PC-9 (cell line): Measurements from ENCODE around the gene CTNNA1. TPM values are rescaled to one million over a fixed set of nuclear protein-coding genes. Genes with fewer than 3 reads are reported as not detected.

ENCODE experiments used
- BruUV-seq: library from RNA; stranded (reverse); fragments of 400-500 nt; replicated peaks from 2 replicates; lab custom pipeline; 2021; lab: Mats Ljungman, UMichigan
- CTCF ChIA-PET: fragments of 300-600 bp; sonication (Branson Sonifier 250); formaldehyde crosslinking; loops from one replicate; lab custom pipeline; 2022; ENCODE audit warnings: antibody characterized with exemption; lab: Charles Lee
- POLR2A ChIA-PET: fragments of 300-600 bp; sonication (Branson Sonifier 250); formaldehyde crosslinking; loops from one replicate; lab custom pipeline; 2022; ENCODE audit warnings: antibody characterized with exemption; ENCODE audit not compliant: unreplicated experiment; lab: Charles Lee
- DNase-seq, 2 experiments: peaks; one replicate each; pipeline versions ENCODE4 v3.0.0 to v3.0.0-alpha.2; 2015 to 2022; ENCODE audit warnings: mixed read lengths in 1 of 2
- H2AFZ ChIP-seq: fragments of 200-600 bp; sonication (generic); 2 replicates; pipeline ENCODE4 v1.8.1; 2017; ENCODE audit warnings: antibody characterized with exemption
- H3F3A ChIP-seq: fragments of 200-600 bp; sonication (generic); 2 replicates; pipeline ENCODE4 v1.8.1; 2017; ENCODE audit warnings: antibody characterized with exemption, mild to moderate bottlenecking, low read depth; ENCODE audit not compliant: insufficient read depth
- H3K27ac ChIP-seq: fragments of 200-600 bp; sonication (generic); 2 replicates; pipeline ENCODE4 v1.6.1; 2016; ENCODE audit warnings: mixed run types
- H3K27me3 ChIP-seq: fragments of 200-600 bp; sonication (generic); 2 replicates; pipeline ENCODE4 v1.6.1; 2016; ENCODE audit warnings: low read depth, mixed run types; ENCODE audit not compliant: insufficient read depth
- H3K36me3 ChIP-seq: fragments of 200-600 bp; sonication (generic); 2 replicates; pipeline ENCODE4 v1.6.1; 2016; ENCODE audit warnings: low read depth, mixed run types
- H3K4me1 ChIP-seq: fragments of 200-600 bp; sonication (generic); replicated peaks from 2 replicates; pipeline ENCODE4 v1.6.1; 2016; ENCODE audit warnings: mixed run types; ENCODE audit not compliant: insufficient read depth
- H3K4me2 ChIP-seq: fragments of 200-600 bp; sonication (generic); 2 replicates; pipeline ENCODE4 v1.6.1; 2017; ENCODE audit warnings: mixed run types
- H3K4me3 ChIP-seq: fragments of 200-600 bp; sonication (generic); 2 replicates; pipeline ENCODE4 v1.6.1; 2016; ENCODE audit warnings: mixed run types
- H3K79me2 ChIP-seq: fragments of 200-600 bp; sonication (generic); 2 replicates; pipeline ENCODE4 v1.6.1; 2017; ENCODE audit warnings: low read depth, mixed run types
- H3K9me2 ChIP-seq: fragments of 200-600 bp; sonication (generic); 2 replicates; pipeline ENCODE4 v1.8.1; 2017; ENCODE audit warnings: mild to moderate bottlenecking; ENCODE audit not compliant: insufficient read depth
- H3K9me3 ChIP-seq: fragments of 200-600 bp; sonication (generic); 2 replicates; pipeline ENCODE4 v1.8.1; 2016; ENCODE audit warnings: low read depth; ENCODE audit not compliant: insufficient read depth
- H4K20me1 ChIP-seq: fragments of 200-600 bp; sonication (generic); 2 replicates; pipeline ENCODE4 v1.8.1; 2017; ENCODE audit not compliant: insufficient read depth
- CTCF ChIP-seq: fragments of 200-600 bp; sonication (generic); conservative IDR thresholded peaks from 2 replicates; pipeline ENCODE4 v1.6.1; 2017; ENCODE audit warnings: mixed run types, antibody characterized with exemption, mild to moderate bottlenecking, moderate library complexity
- EZH2 ChIP-seq: fragments of 200-600 bp; sonication (generic); IDR thresholded peaks from 2 replicates; pipeline ENCODE4 v1.8.0; 2017; ENCODE audit warnings: antibody characterized with exemption, low read depth
- intact Hi-C: fragments of 100-400 bp; cut with micrococcal nuclease; formaldehyde crosslinking; loops from one replicate; pipeline ENCODE4 v1.10.0; 2022; ENCODE audit not compliant: unreplicated experiment
- total RNA-seq: library from RNA; stranded (reverse); gene quantifications from 2 replicates; pipeline ENCODE4 v1.2.3, GENCODE V29; 2021

Gene CTNNA1
- total RNA-seq, 1 experiment from 2014 or later, result 91.7 TPM

DNA sequence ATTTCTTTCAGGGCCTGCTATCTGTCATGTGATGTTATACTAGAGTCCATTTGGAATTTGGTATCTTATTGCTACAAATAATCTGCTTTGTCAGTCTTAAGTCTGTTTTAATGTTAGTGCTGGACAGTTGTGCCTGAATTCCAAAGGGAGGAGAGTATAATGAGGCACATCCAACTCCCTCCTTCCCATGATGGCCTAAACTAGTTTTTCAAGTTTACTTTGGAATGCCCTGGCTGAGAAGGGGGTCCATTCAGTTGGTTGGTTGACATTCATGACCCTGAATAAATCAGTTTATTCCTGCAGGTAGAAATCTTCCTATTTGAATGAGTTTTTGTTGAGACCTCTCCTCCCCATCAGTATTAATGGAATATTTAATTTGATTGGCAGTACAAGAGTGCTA, 131.3 kb downstream of the CTNNA1 start:
- Histone ChIP-seq H3K9me3 (peaks cover under 1% of the 10 kb centered on the region; the same call in 1 of the 2 replicates), H3K79me2 (peaks cover 55% of the 10 kb centered on the region), H3K4me3 (no peak overlapping the region), H3K4me2 (no peak overlapping the region), H3K9me2 (no peaks in the 10 kb centered on the region), H3K36me3 (peaks cover 43% of the 10 kb centered on the region), H3F3A (peaks cover 15% of the 10 kb centered on the region; the same call in 1 of the 2 replicates), H3K4me1 (peaks cover 16% of the 10 kb centered on the region), H3K27ac (no peak overlapping the region), H2AFZ (no peak overlapping the region), H4K20me1 (peaks cover 41% of the 10 kb centered on the region), H3K27me3 (no peaks in the 10 kb centered on the region)
- TF ChIP-seq CTCF (no peak), EZH2 (no peak)
- CTCF ChIA-PET, result no interaction called here
- POLR2A ChIA-PET, result no interaction called here
- BruUV-seq, result no TSS peak
- intact Hi-C loops, result loop anchor here (5.0 kb wide), 1 partner anchor 232 kb away; no protein-coding TSS in a partner anchor
- no peak for DNase-seq

GRCh38 chr5:138889994-138890393, 136.8 kb downstream of the CTNNA1 start:
- Histone ChIP-seq H3K4me3 (no peak overlapping the region), H3K79me2 (peaks cover 5% of the 10 kb centered on the region; the same call in 1 of the 2 replicates), H3K27me3 (no peaks in the 10 kb centered on the region), H3K9me2 (no peaks in the 10 kb centered on the region), H3F3A (peaks cover 23% of the 10 kb centered on the region; the same call in 1 of the 2 replicates), H3K4me2 (no peak overlapping the region), H3K9me3 (peaks cover 9% of the 10 kb centered on the region; the same call in 1 of the 2 replicates), H4K20me1 (peaks cover under 1% of the 10 kb centered on the region; the same call in 1 of the 2 replicates), H2AFZ (no peak overlapping the region), H3K27ac (no peak overlapping the region), H3K36me3 (peaks cover 50% of the 10 kb centered on the region), H3K4me1 (no peaks in the 10 kb centered on the region)
- intact Hi-C loops, result no loop called here
- DNase-seq, result no peak
- CTCF ChIA-PET, result no interaction called here
- BruUV-seq, result no TSS peak
- POLR2A ChIA-PET, result no interaction called here
- no peak for TF ChIP-seq CTCF
- no peak for TF ChIP-seq EZH2

GRCh38 chr5:138890644-138891043, 137.4 kb downstream of the CTNNA1 start:
- 0 out of 2 replicates have a peak, but pooled peaks cover 7% of the 10 kb centered on the region for H3K79me2 ChIP-seq
- CTCF ChIA-PET, result no interaction called here
- no peaks in the 10 kb centered on the region for H3K9me2 ChIP-seq
- peaks cover 46% of the 10 kb centered on the region for H3K36me3 ChIP-seq
- no peak overlapping the region for H3K27ac ChIP-seq
- H3K4me2 ChIP-seq, result no peak overlapping the region
- intact Hi-C loops, result no loop called here
- no peak overlapping the region for H3K4me3 ChIP-seq
- H3F3A ChIP-seq, result peaks cover 26% of the 10 kb centered on the region; the same call in 1 of the 2 replicates
- H2AFZ ChIP-seq, result no peak overlapping the region
- no peaks in the 10 kb centered on the region for H3K4me1 ChIP-seq
- POLR2A ChIA-PET, result no interaction called here
- H4K20me1 ChIP-seq, result no peaks in the 10 kb centered on the region; the same call in 1 of the 2 replicates
- TF ChIP-seq EZH2, result no peak
- H3K27me3 ChIP-seq, result no peaks in the 10 kb centered on the region
- BruUV-seq, result no TSS peak
- H3K9me3 ChIP-seq, result peaks cover 9% of the 10 kb centered on the region
- no peak for DNase-seq

- TF ChIP-seq CTCF (no peak), EZH2 (no peak)
- H3K9me2 ChIP-seq, result no peaks in the 10 kb centered on the region
- POLR2A ChIA-PET, result no interaction called here
These were observed 142.7 kb downstream of the CTNNA1 start for GRCh38 chr5:138895918-138896317.

More at GRCh38 chr5:138895918-138896317, 142.7 kb downstream of the CTNNA1 start:
- intact Hi-C loops, result no loop called here
- H3F3A ChIP-seq, result peaks cover 28% of the 10 kb centered on the region
- peaks cover 8% of the 10 kb centered on the region for H4K20me1 ChIP-seq
- peaks cover 21% of the 10 kb centered on the region for H3K36me3 ChIP-seq
- H3K4me2 ChIP-seq, result no peak overlapping the region
- no peak overlapping the region for H3K4me3 ChIP-seq
- H3K4me1 ChIP-seq, result peaks cover 19% of the 10 kb centered on the region
- H2AFZ ChIP-seq, result no peak overlapping the region
- BruUV-seq, result no TSS peak
- no peak for DNase-seq
- H3K27ac ChIP-seq, result no peak overlapping the region
- no peaks in the 10 kb centered on the region for H3K27me3 ChIP-seq
- peaks cover 7% of the 10 kb centered on the region; the same call in 1 of the 2 replicates for H3K79me2 ChIP-seq
- CTCF ChIA-PET, result no interaction called here
- no peaks in the 10 kb centered on the region; the same call in 1 of the 2 replicates for H3K9me3 ChIP-seq
